BLaER1 treated with 17β-estradiol and CSF1 and Interleukin-3, amounts not matched to agents 10 nM and 100 nM (cell line): Measurements from ENCODE around the gene MEGF6.

Experiments
- H3K27ac ChIP-seq, 11 experiments: shearing (Covaris generic); formaldehyde crosslinking; 2 replicates each; pipeline ENCODE4 v1.8.1; 2022
- H3K27me3 ChIP-seq, 11 experiments: shearing (Covaris generic); formaldehyde crosslinking; 2 replicates each; pipeline ENCODE4 v1.8.1; 2022
- H3K36me3 ChIP-seq, 11 experiments: shearing (Covaris generic); formaldehyde crosslinking; 2 replicates each; pipeline ENCODE4 v1.8.1; 2022
- H3K4me1 ChIP-seq, 10 experiments: shearing (Covaris generic); formaldehyde crosslinking; 2 replicates each; pipeline ENCODE4 v1.8.1; 2022
- H3K4me2 ChIP-seq, 11 experiments: shearing (Covaris generic); formaldehyde crosslinking; 2 replicates each; pipeline ENCODE4 v1.8.1; 2022
- H3K4me3 ChIP-seq, 10 experiments: shearing (Covaris generic); formaldehyde crosslinking; 2 replicates each; pipeline ENCODE4 v1.8.1; 2022
- H3K9ac ChIP-seq, 11 experiments: shearing (Covaris generic); formaldehyde crosslinking; 2 replicates each; pipeline ENCODE4 v1.8.1; 2022
- H3K9me3 ChIP-seq, 11 experiments: shearing (Covaris generic); formaldehyde crosslinking; replicated peaks in 1 of 11; 2 replicates each; pipeline ENCODE4 v1.8.1; 2022
- H4K20me1 ChIP-seq, 11 experiments: shearing (Covaris generic); formaldehyde crosslinking; 2 replicates each; pipeline ENCODE4 v1.8.1; 2022
- Cebpa-rat ChIP-seq, 11 experiments: shearing (Covaris generic); IDR thresholded peaks; 2 replicates each; pipeline ENCODE4 v1.8.1; 2022

Gene MEGF6

DNA sequence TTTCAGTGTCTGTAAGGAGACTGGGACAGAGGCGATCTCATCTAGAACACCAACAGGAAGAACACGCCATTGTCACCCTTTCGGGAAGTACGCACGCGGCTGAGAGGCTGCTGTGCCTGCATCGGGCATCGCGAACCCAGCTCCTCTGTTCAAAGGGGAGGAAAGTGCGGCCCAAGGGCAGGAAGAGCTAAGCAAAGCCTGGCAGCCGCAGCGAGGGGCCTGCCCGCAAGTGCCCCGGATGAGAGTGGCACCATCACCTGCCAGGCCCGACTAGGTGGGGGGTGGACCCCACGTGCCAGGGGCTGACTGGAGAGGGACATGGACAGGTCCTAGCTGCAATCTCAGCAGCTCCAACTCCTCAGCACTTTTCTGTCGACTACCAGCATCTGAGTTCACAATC is 21.0 kb upstream of the MEGF6 start:
- Histone ChIP-seq H3K9ac (no peak overlapping the region), H3K4me2 (no peak overlapping the region)

DNA sequence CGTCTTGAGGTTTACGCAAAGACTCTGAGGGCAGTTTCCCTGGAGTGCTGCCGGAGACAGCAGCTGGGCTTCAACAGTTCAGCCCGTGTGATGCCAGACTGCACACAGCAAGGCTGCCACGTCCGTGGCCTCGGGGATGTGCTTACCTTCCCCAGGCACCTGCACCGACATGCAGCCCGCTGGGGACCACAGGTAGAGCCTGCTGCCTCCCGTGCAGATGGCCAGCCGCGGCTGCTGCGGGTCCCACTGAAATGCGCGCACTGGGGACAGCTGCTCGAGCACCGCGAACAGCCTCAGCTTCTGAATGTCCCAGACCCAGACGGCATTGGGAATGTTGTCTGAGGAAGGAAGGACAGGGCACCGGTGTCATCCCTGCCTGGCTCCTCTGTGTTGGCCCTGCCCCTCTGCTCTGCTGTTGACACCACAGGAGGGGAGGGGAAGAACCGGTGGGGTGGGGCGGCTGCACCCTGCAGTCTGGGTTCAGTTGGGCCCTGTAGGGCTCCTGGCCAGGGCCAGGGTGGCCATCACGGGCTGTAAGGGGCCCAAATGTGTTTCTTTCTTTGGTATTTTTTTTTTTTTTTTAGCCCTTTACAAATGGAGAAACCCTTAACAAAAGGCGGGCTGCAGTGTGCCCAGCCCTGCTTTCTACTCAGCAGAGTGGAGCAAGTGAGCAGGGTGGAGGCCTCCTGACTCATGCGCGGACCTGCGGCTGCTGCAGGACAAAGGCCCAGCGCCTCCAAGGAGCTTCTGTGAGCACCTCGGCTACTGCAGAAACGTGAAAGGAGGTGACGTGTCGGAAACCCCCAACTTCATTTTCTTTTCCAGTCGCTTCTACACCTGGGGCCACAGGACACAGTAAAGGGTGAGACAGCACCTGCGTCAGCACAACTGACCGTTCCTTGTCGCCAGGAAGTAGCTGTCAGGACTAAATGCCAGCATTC is 20.3 kb upstream of the MEGF6 start:
- peaks cover 23 to 31% (median 26%) of the 10 kb centered on the region in 10 experiments for H3K4me1 ChIP-seq
- no peak overlapping the region for H3K4me3 ChIP-seq
- peaks cover 0 to 43% (median 14%) of the 10 kb centered on the region in 11 experiments; a peak in 13 of 22 replicates for H4K20me1 ChIP-seq
- TF ChIP-seq Cebpa-rat (IDR thresholded peaks at IDR 0.05), result no peak
- no peaks in the 10 kb centered on the region for H3K27me3 ChIP-seq
- no peaks in the 10 kb centered on the region for H3K9me3 ChIP-seq
- H3K9ac ChIP-seq, result peak overlapping the region in 5 of 11 experiments; percentile 7 to 65 (median 24); a peak in 3 of 22 replicates
- peaks cover 84 to 100% (median 98%) of the 10 kb centered on the region in 11 experiments for H3K36me3 ChIP-seq
- H3K4me2 ChIP-seq, result peak overlapping the region in 9 of 11 experiments; percentile 21 to 87 (median 70); a peak in 10 of 22 replicates
- peak overlapping the region in 2 of 11 experiments; percentile 12 to 22; a peak in 1 of 22 replicates for H3K27ac ChIP-seq

More for the DNA sequence above, 21.0 kb upstream of the MEGF6 start:
- peaks cover 89 to 100% (median 98%) of the 10 kb centered on the region in 11 experiments for H3K36me3 ChIP-seq
- H3K4me1 ChIP-seq, result peaks cover 23 to 30% (median 25%) of the 10 kb centered on the region in 10 experiments
- no peaks in the 10 kb centered on the region for H3K9me3 ChIP-seq
- H3K27me3 ChIP-seq, result no peaks in the 10 kb centered on the region
- no peak overlapping the region for H3K4me3 ChIP-seq
- TF ChIP-seq Cebpa-rat (IDR thresholded peaks at IDR 0.05), result no peak
- H4K20me1 ChIP-seq, result peaks cover 0 to 43% (median 14%) of the 10 kb centered on the region in 11 experiments; a peak in 13 of 22 replicates
- no peak overlapping the region for H3K27ac ChIP-seq

DNA sequence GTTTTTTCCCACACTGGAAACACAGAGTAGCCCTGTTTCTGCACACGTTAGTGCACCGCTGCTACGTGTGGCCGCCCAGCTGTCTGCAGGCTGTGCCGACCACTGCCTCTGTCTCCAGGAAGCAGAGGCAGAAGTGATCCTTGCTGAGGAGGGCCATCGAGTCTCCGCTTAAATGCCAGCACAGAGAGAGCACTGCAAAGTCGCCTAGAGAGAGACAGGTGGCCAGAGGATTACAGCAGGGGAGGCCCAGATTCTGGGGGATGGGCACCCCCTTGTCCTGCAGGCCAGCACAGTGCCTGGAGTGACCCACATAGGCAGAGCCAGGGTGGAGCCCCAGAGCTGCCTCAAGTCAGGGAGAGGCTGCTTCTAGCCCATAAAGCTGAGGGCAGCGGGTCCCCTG is 19.6 kb upstream of the MEGF6 start:
- Histone ChIP-seq H3K9me3 (no peaks in the 10 kb centered on the region), H3K27me3 (no peaks in the 10 kb centered on the region), H3K4me1 (peaks cover 25 to 38% (median 28%) of the 10 kb centered on the region in 10 experiments), H3K27ac (peak overlapping the region in 3 of 11 experiments; percentile 12 to 34 (median 22); a peak in 2 of 22 replicates), H3K4me2 (peak overlapping the region in 9 of 11 experiments; percentile 63 to 87 (median 70); a peak in 14 of 22 replicates), H3K36me3 (peaks cover 77 to 96% (median 92%) of the 10 kb centered on the region in 11 experiments), H3K4me3 (no peak overlapping the region), H3K9ac (peak overlapping the region in 6 of 11 experiments; percentile 7 to 65 (median 18); a peak in 5 of 22 replicates), H4K20me1 (peaks cover 0 to 43% (median 15%) of the 10 kb centered on the region in 11 experiments; a peak in 13 of 22 replicates)
- TF ChIP-seq Cebpa-rat (IDR thresholded peaks at IDR 0.05), result no peak

DNA sequence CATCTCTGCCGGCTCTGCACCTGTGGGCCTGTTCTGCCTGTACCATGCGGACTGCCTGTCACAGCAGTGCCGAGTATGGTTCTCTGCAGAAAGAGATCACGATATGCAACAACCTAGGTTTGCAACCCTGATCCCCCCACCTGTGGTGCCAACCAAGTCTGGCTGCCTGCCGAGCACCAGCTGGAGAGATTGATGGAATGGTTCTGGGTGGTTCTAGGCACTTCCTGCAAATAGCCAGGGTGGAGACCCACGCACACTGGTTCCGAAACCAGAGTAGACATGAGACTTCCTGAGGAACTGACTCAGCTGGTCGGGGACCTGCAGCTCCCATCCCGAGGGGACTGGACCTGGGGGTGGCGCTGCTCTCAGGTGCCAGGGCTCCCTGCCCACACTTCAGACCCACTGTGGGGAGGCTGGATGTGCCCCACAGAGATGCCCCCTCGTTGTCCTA is 18.9 kb upstream of the MEGF6 start:
- Histone ChIP-seq H3K4me3 (no peak overlapping the region), H3K9ac (peak overlapping the region in 8 of 11 experiments; percentile 6 to 53 (median 16); a peak in 7 of 22 replicates), H3K4me2 (peak overlapping the region; percentile 47 to 87 (median 70)), H3K36me3 (peaks cover 70 to 89% (median 85%) of the 10 kb centered on the region in 11 experiments), H3K4me1 (peaks cover 30 to 44% (median 35%) of the 10 kb centered on the region in 10 experiments), H3K27ac (peak overlapping the region in 4 of 11 experiments; percentile 1 to 36 (median 10); a peak in 3 of 22 replicates), H3K9me3 (no peaks in the 10 kb centered on the region), H4K20me1 (peaks cover 0 to 47% (median 20%) of the 10 kb centered on the region in 11 experiments; a peak in 13 of 22 replicates), H3K27me3 (no peaks in the 10 kb centered on the region; a peak in 1 of 22 replicates)
- no peak for TF ChIP-seq Cebpa-rat (IDR thresholded peaks at IDR 0.05)

DNA sequence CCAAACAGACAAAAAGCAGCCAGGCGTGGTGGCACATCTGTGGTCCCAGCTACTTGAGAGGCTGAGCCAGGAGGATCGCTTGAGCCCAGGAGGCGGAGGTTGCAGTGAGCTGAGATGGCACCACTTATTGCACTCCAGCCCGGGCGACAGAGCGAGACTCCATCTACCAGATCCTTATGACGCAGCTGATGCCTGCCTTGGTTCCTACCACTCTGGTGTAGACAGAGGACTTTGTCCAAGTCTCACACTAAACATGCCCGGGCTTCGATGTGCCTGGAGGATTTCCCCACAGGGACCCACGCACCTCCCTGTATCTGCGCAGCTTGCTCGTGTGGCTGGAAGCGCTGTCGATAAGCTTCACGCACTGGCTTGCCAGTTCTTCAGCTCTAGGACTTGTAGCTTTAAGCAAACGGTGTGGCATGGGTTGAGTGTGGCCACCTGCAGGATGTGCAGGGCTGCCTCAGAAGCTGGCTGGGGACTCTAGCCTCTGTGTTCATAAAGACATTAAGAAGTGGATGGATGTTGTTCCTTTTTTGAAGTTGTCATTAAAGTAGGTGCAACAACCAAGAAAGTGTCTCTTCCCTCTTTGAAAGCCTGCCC is 18.4 kb upstream of the MEGF6 start:
- Histone ChIP-seq H3K4me2 (peak overlapping the region; percentile 47 to 87 (median 70)), H3K4me1 (peaks cover 30 to 44% (median 35%) of the 10 kb centered on the region in 10 experiments), H3K27ac (peak overlapping the region in 1 of 11 experiments; percentile 12; a peak in 2 of 22 replicates), H4K20me1 (peaks cover 0 to 47% (median 20%) of the 10 kb centered on the region in 11 experiments; a peak in 13 of 22 replicates), H3K9ac (peak overlapping the region in 4 of 11 experiments; percentile 6 to 53 (median 26); a peak in 5 of 22 replicates), H3K36me3 (peaks cover 64 to 83% (median 80%) of the 10 kb centered on the region in 11 experiments), H3K9me3 (no peaks in the 10 kb centered on the region), H3K4me3 (no peak overlapping the region), H3K27me3 (no peaks in the 10 kb centered on the region; a peak in 1 of 22 replicates)
- no peak for TF ChIP-seq Cebpa-rat (IDR thresholded peaks at IDR 0.05)

DNA sequence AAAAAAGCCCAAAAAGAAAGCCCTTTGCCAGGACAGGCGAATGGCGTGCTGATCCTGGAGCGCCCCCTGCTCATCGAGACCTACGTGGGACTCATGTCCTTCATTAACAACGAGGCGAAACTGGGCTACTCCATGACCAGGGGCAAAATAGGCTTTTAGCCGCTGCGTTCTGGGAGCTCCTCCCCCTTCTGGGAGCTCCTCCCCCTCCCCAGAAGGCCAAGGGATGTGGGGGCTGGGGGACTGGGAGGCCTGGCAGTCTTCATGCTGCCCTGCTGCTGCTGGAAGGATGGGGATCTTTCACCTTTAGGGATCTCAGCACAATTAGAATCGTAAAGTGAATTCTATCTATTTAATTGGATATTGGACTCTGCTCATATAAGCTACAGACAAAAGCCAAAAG is 17.1 kb upstream of the MEGF6 start:
- no peak overlapping the region; a peak in 1 of 22 replicates for H3K27ac ChIP-seq
- peaks cover under 1 to 11% (median 10%) of the 10 kb centered on the region in 11 experiments; a peak in 20 of 22 replicates for H3K27me3 ChIP-seq
- peaks cover 39 to 51% (median 43%) of the 10 kb centered on the region in 10 experiments for H3K4me1 ChIP-seq
- H3K4me3 ChIP-seq, result no peak overlapping the region
- peaks cover 52 to 71% (median 67%) of the 10 kb centered on the region in 11 experiments for H3K36me3 ChIP-seq
- peaks cover 0 to 47% (median 20%) of the 10 kb centered on the region in 11 experiments; a peak in 13 of 22 replicates for H4K20me1 ChIP-seq
- no peak for TF ChIP-seq Cebpa-rat (IDR thresholded peaks at IDR 0.05)
- H3K9ac ChIP-seq, result no peak overlapping the region
- H3K4me2 ChIP-seq, result no peak overlapping the region
- no peaks in the 10 kb centered on the region for H3K9me3 ChIP-seq

DNA sequence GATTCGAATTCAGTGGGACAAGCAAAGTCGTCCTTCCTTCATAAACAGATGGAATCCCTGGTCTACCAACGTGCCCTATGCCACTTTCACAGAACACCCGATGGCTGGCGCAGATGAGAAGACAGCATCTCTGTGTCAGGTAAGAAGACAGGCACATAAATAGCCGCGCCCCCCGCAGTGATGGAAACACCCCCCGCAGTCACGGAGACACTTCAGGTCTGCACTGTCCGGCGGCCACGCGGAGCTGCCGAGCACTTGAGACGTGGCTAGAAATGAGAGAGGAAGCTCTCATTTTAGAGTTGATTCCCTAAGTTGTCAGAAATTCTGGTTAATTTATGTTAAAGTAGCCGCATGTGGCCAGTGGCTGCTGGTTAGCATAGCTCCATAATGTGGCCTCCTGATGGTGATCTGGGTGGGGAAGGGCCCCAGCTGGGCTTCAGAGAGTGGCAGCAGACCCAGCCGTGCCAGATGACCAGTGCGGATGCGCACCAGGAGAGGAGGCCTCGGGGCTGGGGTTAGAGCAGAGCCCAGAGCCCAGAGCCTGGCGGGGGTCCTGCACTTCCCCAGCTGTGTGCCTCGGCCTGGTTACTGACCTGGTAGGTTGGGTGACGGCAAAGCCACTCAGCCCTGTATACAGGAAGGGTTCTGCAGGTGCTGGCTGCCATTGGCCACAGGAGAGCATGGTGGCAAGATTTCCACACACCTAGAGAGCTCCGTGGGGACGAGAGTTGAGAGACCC is 16.4 kb upstream of the MEGF6 start:
- TF ChIP-seq Cebpa-rat (IDR thresholded peaks at IDR 0.05), result no peak
- H3K36me3 ChIP-seq, result peaks cover 45 to 64% (median 60%) of the 10 kb centered on the region in 11 experiments
- H3K27ac ChIP-seq, result no peak overlapping the region

More for the DNA sequence above, 16.4 kb upstream of the MEGF6 start:
- Histone ChIP-seq H3K4me3 (no peak overlapping the region), H3K9ac (peak overlapping the region in 3 of 11 experiments; percentile 18 to 48 (median 44); a peak in 1 of 22 replicates), H3K4me2 (no peak overlapping the region), H3K4me1 (peaks cover 46 to 59% (median 50%) of the 10 kb centered on the region in 10 experiments), H4K20me1 (peaks cover 0 to 47% (median 20%) of the 10 kb centered on the region in 11 experiments; a peak in 13 of 22 replicates), H3K27me3 (peaks cover 4 to 18% (median 17%) of the 10 kb centered on the region in 11 experiments; a peak in 21 of 22 replicates), H3K9me3 (no peaks in the 10 kb centered on the region)
